Liver (tissue), 9 donors: ENCODE results near the gene AAGAB. TPM values are rescaled to one million over a fixed set of nuclear protein-coding genes. Genes with fewer than 3 reads are reported as not detected.

Experiments used
- DNase-seq: peaks from one replicate; pipeline ENCODE4 v3.0.0-alpha.2; 2017; ENCODE audit warnings: low spot score
- H3K27ac ChIP-seq, 2 donors: one replicate each; pipeline ENCODE4 v1.7.0; 2013; ENCODE audit warnings: inconsistent platforms in 2 of 2, low read length in 2 of 2, control low read depth in 1 of 2, low read depth in 1 of 2, mild to moderate bottlenecking in 1 of 2
- H3K27me3 ChIP-seq, 4 donors: one replicate each; pipeline versions ENCODE4 v1.6.1 to v1.7.0; 2013; ENCODE audit warnings: low read length in 3 of 4, inconsistent platforms in 1 of 4, mild to moderate bottlenecking in 1 of 4, moderate library complexity in 1 of 4; ENCODE audit not compliant: control insufficient read depth in 4 of 4, insufficient read depth in 4 of 4
- H3K36me3 ChIP-seq, 4 donors: one replicate each; pipeline versions ENCODE4 v1.6.1 to v1.7.0; 2013; ENCODE audit warnings: low read length in 3 of 4, mild to moderate bottlenecking in 3 of 4, low read depth in 1 of 4, moderate library complexity in 1 of 4; ENCODE audit not compliant: control insufficient read depth in 4 of 4, insufficient read depth in 3 of 4
- H3K4me1 ChIP-seq, 4 donors: one replicate each; pipeline versions ENCODE4 v1.6.1 to v1.7.0; 2013; ENCODE audit warnings: low read length in 3 of 4, mild to moderate bottlenecking in 3 of 4, moderate library complexity in 1 of 4; ENCODE audit not compliant: control insufficient read depth in 4 of 4, insufficient read depth in 4 of 4
- H3K4me3 ChIP-seq, 3 donors: one replicate each; pipeline versions ENCODE4 v1.6.1 to v1.7.0; 2013; ENCODE audit warnings: low read length in 3 of 3, control low read depth in 1 of 3, low read depth in 1 of 3, mild to moderate bottlenecking in 1 of 3
- H3K9ac ChIP-seq, 2 donors: one replicate each; pipeline ENCODE4 v1.7.0; 2013; ENCODE audit warnings: low read length in 2 of 2, mild to moderate bottlenecking in 2 of 2, moderate library complexity in 2 of 2, control low read depth in 1 of 2, low read depth in 1 of 2
- H3K9me3 ChIP-seq, 4 donors: one replicate each; pipeline versions ENCODE4 v1.6.1 to v1.7.0; 2013; ENCODE audit warnings: low read length in 3 of 4; ENCODE audit not compliant: control insufficient read depth in 4 of 4
- EGR1 ChIP-seq, 2 donors: IDR thresholded peaks; 2 replicates each; pipeline ENCODE4 v1.6.1; 2016 to 2018; ENCODE audit warnings: antibody characterized with exemption in 2 of 2, low read depth in 2 of 2
- FOXA1 ChIP-seq: IDR thresholded peaks from 2 replicates; pipeline ENCODE4 v1.6.1; 2016; ENCODE audit warnings: antibody characterized with exemption
- FOXA2 ChIP-seq: IDR thresholded peaks from 2 replicates; pipeline ENCODE4 v1.6.1; 2016; ENCODE audit warnings: antibody characterized with exemption
- GABPA ChIP-seq, 2 donors: IDR thresholded peaks in 1 of 2; conservative IDR thresholded peaks in 1 of 2; 2 replicates each; pipeline ENCODE4 v1.6.1; 2016; ENCODE audit warnings: antibody characterized with exemption in 2 of 2, mild to moderate bottlenecking in 1 of 2, moderate library complexity in 1 of 2
- HNF4A ChIP-seq, 2 donors: conservative IDR thresholded peaks; 2 replicates each; pipeline ENCODE4 v1.6.1; 2016; ENCODE audit warnings: antibody characterized with exemption in 2 of 2, mild to moderate bottlenecking in 2 of 2
- HNF4G ChIP-seq: IDR thresholded peaks from 2 replicates; pipeline ENCODE4 v1.6.1; 2016; ENCODE audit warnings: antibody characterized with exemption
- JUND ChIP-seq, 2 donors: IDR thresholded peaks; 2 replicates each; pipeline ENCODE4 v1.6.1; 2016; ENCODE audit warnings: antibody characterized with exemption in 2 of 2
- MAX ChIP-seq: IDR thresholded peaks from 2 replicates; pipeline ENCODE4 v1.6.1; 2016; ENCODE audit warnings: antibody characterized with exemption
- NR2F2 ChIP-seq: IDR thresholded peaks from 2 replicates; pipeline ENCODE4 v1.6.1; 2016; ENCODE audit warnings: antibody characterized with exemption
- RAD21 ChIP-seq, 2 donors: IDR thresholded peaks; 2 replicates each; pipeline ENCODE4 v1.6.1; 2016; ENCODE audit warnings: antibody characterized with exemption in 2 of 2, mild to moderate bottlenecking in 2 of 2
- RXRA ChIP-seq, 2 donors: IDR thresholded peaks; 2 replicates each; pipeline ENCODE4 v1.6.1; 2017 to 2018; ENCODE audit warnings: antibody characterized with exemption in 2 of 2, mild to moderate bottlenecking in 1 of 2
- SP1 ChIP-seq: IDR thresholded peaks from 2 replicates; pipeline ENCODE4 v1.6.1; 2018; ENCODE audit warnings: antibody characterized with exemption, mild to moderate bottlenecking
- TAF1 ChIP-seq: conservative IDR thresholded peaks from 2 replicates; pipeline ENCODE4 v1.6.1; 2016; ENCODE audit warnings: antibody characterized with exemption, mild to moderate bottlenecking
- YY1 ChIP-seq: IDR thresholded peaks from 2 replicates; pipeline ENCODE4 v1.6.1; 2016; ENCODE audit warnings: antibody characterized with exemption, mild to moderate bottlenecking
- WGBS: extraction: QIAGEN DNeasy Blood & Tissue Kit; methylation state at CpG from one replicate; pipeline ENCODE4 v1.1.7; 2013; 5-methylcytosine and 5-hydroxymethylcytosine counted together
- polyA plus RNA-seq, 2 donors: library from polyadenylated mRNA; stranded (reverse) in 1 of 2; unstranded in 1 of 2; fragments of 200-250 nt in 1 of 2; fragments of >200 nt in 1 of 2; fragmentation: Nextera tagmentation in 1 of 2; extraction: Ambion mirVana in 1 of 2; gene quantifications; one replicate each; pipeline versions ENCODE4 v1.2.1 to v1.2.3, GENCODE V29; 2013 to 2015
- total RNA-seq, 2 donors: library from RNA; depleted of rRNA; stranded (reverse); fragments of >200 nt; gene quantifications; one replicate each; pipeline ENCODE4 v1.2.3, GENCODE V29; 2014
- TF ChIP-seq, protein P1 (sequence below): fragments of 150-350 bp; IDR thresholded peaks from 2 replicates; pipeline ENCODE4 v1.5.1; 2017; ENCODE audit warnings: improper control_type of control experiment, low read depth, low read length; ENCODE audit not compliant: missing input control
- TF ChIP-seq, protein P2 (sequence below): IDR thresholded peaks from 2 replicates; pipeline ENCODE4 v1.6.1; 2016; ENCODE audit warnings: antibody characterized with exemption
- TF ChIP-seq, protein P3 (sequence below): IDR thresholded peaks from 2 replicates; pipeline ENCODE4 v1.6.1; 2016; ENCODE audit warnings: antibody characterized with exemption, mild to moderate bottlenecking
- TF ChIP-seq, protein P4 (sequence below): IDR thresholded peaks from 2 replicates; pipeline ENCODE4 v1.6.1; 2016; ENCODE audit warnings: antibody characterized with exemption
- donor health status: healthy.
- donor health status: healthy.
- donor health status: healthy.
- donor health status: healthy.
- donor health status: healthy.

Gene AAGAB
- total and polyA plus RNA-seq, 4 donors, result 3.6 to 22.3 (median 13.0) TPM

DNA sequence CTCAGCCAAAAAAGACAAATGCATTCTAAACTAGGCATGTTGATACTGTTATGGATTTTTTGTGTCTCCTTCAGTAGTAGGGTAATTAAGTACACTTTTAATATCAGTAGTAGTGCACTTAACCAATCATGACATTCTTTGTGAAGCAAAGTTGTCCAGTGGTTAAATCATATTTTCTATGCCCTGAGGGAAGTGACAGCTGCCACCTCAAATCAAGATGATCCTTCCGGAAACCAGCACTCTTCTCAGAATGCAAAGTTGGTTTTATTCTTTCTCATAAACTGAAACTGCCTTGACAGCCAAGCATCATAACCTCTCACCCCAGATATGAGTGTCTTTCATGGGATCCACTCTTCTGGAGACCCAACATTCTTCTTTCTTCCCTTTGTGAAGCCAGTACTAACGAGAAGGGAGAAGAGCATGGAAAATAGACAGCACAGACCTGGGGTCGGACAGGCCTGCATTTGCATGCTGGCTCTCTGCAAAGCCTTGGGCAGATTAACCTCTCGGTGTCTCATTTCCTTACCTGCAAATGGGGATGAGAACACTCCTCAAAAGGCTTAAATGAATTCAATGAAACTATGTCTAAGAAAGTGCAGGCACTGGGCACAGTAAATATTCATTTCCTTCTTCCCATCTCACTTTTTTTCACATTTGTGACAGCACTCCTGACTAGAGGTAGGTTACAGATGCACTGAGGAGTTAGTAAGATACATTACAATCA lies 13.2 kb downstream of the AAGAB start:
- TF ChIP-seq FOXA1, result no peak
- TF ChIP-seq, protein P1, sequence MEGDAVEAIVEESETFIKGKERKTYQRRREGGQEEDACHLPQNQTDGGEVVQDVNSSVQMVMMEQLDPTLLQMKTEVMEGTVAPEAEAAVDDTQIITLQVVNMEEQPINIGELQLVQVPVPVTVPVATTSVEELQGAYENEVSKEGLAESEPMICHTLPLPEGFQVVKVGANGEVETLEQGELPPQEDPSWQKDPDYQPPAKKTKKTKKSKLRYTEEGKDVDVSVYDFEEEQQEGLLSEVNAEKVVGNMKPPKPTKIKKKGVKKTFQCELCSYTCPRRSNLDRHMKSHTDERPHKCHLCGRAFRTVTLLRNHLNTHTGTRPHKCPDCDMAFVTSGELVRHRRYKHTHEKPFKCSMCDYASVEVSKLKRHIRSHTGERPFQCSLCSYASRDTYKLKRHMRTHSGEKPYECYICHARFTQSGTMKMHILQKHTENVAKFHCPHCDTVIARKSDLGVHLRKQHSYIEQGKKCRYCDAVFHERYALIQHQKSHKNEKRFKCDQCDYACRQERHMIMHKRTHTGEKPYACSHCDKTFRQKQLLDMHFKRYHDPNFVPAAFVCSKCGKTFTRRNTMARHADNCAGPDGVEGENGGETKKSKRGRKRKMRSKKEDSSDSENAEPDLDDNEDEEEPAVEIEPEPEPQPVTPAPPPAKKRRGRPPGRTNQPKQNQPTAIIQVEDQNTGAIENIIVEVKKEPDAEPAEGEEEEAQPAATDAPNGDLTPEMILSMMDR, result no peak
- no peak for TF ChIP-seq JUND (IDR thresholded peaks at IDR 0.05)
- no peak for TF ChIP-seq RXRA (IDR thresholded peaks at IDR 0.05)
- TF ChIP-seq, protein P2, sequence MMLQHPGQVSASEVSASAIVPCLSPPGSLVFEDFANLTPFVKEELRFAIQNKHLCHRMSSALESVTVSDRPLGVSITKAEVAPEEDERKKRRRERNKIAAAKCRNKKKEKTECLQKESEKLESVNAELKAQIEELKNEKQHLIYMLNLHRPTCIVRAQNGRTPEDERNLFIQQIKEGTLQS, result no peak
- TF ChIP-seq GABPA (IDR thresholded peaks at IDR 0.05 in 1 of 2, conservative IDR thresholded peaks at IDR 0.05 in 1 of 2), result no peak
- TF ChIP-seq HNF4A (conservative IDR thresholded peaks at IDR 0.05), result no peak
- no peak for TF ChIP-seq YY1
- no peak for TF ChIP-seq TAF1
- no peak for TF ChIP-seq NR2F2
- TF ChIP-seq, protein P3, sequence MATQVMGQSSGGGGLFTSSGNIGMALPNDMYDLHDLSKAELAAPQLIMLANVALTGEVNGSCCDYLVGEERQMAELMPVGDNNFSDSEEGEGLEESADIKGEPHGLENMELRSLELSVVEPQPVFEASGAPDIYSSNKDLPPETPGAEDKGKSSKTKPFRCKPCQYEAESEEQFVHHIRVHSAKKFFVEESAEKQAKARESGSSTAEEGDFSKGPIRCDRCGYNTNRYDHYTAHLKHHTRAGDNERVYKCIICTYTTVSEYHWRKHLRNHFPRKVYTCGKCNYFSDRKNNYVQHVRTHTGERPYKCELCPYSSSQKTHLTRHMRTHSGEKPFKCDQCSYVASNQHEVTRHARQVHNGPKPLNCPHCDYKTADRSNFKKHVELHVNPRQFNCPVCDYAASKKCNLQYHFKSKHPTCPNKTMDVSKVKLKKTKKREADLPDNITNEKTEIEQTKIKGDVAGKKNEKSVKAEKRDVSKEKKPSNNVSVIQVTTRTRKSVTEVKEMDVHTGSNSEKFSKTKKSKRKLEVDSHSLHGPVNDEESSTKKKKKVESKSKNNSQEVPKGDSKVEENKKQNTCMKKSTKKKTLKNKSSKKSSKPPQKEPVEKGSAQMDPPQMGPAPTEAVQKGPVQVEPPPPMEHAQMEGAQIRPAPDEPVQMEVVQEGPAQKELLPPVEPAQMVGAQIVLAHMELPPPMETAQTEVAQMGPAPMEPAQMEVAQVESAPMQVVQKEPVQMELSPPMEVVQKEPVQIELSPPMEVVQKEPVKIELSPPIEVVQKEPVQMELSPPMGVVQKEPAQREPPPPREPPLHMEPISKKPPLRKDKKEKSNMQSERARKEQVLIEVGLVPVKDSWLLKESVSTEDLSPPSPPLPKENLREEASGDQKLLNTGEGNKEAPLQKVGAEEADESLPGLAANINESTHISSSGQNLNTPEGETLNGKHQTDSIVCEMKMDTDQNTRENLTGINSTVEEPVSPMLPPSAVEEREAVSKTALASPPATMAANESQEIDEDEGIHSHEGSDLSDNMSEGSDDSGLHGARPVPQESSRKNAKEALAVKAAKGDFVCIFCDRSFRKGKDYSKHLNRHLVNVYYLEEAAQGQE, result no peak
- TF ChIP-seq RAD21 (IDR thresholded peaks at IDR 0.05), result no peak
- TF ChIP-seq EGR1 (IDR thresholded peaks at IDR 0.05; ENCODE audit: low read depth in 2 of 2), result no peak
- TF ChIP-seq, protein P4, sequence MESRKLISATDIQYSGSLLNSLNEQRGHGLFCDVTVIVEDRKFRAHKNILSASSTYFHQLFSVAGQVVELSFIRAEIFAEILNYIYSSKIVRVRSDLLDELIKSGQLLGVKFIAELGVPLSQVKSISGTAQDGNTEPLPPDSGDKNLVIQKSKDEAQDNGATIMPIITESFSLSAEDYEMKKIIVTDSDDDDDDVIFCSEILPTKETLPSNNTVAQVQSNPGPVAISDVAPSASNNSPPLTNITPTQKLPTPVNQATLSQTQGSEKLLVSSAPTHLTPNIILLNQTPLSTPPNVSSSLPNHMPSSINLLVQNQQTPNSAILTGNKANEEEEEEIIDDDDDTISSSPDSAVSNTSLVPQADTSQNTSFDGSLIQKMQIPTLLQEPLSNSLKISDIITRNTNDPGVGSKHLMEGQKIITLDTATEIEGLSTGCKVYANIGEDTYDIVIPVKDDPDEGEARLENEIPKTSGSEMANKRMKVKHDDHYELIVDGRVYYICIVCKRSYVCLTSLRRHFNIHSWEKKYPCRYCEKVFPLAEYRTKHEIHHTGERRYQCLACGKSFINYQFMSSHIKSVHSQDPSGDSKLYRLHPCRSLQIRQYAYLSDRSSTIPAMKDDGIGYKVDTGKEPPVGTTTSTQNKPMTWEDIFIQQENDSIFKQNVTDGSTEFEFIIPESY, result no peak
- no peak for TF ChIP-seq SP1
- TF ChIP-seq MAX, result no peak
- TF ChIP-seq HNF4G, result no peak
- TF ChIP-seq FOXA2, result no peak
- peaks cover 0 to 2% (median 0%) of the 10 kb centered on the region in 4 donors for H3K36me3 ChIP-seq
- no peaks in the 10 kb centered on the region for H3K27me3 ChIP-seq
- H3K4me3 ChIP-seq, result no peak overlapping the region
- 88% methylated on average over 4 of the region's 4 CpGs for WGBS
- no peak overlapping the region for H3K9ac ChIP-seq
- H3K4me1 ChIP-seq, result peaks cover 0 to 13% (median 0%) of the 10 kb centered on the region in 4 donors
- no peaks in the 10 kb centered on the region for H3K9me3 ChIP-seq
- no peak overlapping the region for H3K27ac ChIP-seq
- DNase-seq, result no peak
